ENCODE data around the gene GADL1.

The GADL1 gene

DNA sequence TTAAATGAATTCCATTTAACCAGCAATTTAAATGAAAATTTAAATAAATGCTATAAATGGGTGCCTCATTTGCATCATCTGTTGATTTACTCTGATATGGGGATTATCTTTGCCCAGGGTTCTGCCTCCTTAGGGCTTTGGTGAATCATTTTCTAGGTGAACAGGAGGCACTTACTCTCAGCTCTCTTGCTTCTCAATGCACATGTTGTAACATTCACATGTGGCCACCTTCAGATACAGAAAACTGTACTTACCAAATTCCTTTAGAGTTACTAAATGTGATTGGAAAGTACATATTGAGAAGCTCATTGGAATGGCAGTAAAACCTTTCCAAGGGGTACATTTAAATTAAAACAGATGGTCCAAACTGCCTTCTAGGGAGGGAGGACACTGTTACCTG lies 20.8 kb downstream of the GADL1 start:
- DNase-seq = no peak

DNA sequence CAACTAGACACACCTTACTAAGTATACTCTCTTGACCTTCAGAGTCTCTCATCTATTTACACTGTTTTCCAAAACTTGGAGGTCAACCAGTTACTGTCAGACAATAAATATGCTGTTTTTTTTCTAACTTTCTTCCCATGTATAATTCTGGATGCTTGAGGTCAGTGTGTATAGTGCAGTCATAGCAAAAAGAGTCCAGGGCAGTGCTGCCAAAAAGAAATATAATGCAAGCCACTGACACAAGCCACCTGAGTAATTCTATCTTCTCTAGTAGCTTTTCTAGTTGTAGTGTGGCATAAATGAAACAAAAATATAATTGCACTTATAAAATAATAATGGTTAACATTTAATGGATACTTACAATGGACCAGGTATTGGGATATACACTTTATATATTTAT lies 21.6 kb downstream of the GADL1 start:
- DNase-seq = no peak

DNA sequence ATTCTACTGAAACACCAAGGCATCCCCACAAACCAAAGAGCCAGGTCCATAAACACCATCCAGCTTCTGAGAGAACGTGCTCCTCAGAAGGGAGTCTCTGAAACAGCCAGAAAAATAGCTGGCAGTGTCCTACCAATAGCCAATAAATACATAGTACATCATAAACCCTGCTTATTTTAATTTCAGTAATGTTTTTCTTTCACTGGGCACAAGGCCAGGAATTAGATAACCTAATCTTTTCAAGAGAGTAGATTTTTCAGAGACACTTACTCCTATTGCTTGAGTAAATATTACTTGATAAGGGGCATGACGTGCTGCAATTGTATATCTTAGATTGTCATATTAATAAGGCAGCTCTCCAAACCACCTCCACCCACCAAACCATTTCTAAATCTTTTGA lies 22.7 kb downstream of the GADL1 start:
- no peak for DNase-seq

DNA sequence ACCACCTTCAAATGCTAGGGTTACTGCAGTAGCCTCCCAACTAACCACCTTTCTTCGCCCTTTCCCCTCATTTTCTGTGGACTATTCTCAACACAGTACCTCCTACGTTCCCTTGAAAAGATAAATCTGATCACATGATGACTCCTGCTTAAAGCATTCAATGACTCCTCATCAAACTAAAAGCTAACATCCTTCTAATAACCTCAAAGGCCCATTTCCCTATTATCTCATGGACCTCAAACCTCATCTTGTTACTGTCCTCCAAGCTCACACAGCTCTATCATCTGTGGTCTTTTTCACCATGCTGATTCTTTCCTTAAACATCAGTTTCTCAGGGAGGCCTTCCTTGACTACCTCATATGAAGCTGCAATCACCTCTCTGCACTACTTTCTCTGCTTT lies 29.6 kb downstream of the GADL1 start:
- no peak for DNase-seq

DNA sequence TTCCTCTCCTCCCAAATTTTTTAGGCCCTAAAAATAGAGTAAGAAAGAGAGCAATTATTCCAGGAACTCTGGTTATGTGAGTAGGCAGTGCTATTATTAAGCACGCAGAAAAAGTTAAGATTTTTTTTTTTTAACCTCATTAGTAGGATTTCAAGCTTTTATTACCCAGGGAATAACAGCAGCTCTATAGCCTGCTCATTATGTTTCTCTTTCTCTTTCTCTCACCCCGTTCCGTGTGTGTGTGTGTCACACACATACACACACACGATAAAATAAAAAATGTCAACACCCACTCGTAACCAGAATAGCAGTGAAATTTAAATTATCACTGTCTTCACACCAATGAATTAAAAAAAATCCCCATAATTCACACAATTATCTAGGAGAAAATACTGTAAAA lies 30.3 kb downstream of the GADL1 start:
- no peak for DNase-seq

DNA sequence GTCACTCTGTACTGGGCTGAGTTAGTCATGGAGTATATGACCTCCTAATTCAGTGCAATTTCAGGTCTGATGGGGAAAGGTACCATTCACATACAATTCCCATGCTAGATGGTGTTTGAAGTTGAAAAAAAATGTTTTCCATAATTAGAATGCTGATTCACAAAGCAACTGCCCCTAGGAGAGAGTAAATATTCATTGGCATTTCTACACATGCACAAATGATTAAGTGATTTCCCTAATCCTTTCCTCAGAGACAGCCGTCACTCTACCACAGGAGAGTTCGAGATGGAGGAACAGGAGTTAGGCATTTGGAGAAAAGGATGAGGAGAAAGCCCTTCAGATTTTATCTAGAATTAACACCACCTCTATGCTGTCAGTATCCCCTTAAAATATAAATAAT lies 32.5 kb downstream of the GADL1 start:
- DNase-seq = no peak

DNA sequence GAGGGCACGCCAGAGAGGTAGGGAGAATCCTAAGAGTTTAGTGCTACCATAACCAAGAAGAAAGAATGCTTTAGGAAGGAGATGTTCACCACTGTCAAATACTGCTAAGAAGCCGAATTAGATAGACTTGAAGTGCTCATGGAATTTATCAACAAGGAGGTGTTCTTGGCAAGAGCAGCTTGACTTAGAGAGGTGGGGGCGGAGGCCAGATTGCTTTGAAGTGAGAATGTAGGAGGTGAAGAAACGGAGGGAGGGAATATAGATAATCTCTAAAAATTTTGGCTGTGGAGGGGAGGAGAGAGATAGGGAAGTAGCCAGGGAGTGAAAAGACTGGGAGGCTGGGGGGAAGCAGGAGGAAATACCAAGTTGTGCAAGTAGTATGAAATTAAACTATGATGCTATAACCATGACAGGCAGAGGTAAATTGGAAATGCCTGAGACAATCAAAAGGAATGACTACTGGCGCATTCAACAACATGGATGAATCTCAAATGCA lies 35.5 kb downstream of the GADL1 start:
- no peak for DNase-seq

DNA sequence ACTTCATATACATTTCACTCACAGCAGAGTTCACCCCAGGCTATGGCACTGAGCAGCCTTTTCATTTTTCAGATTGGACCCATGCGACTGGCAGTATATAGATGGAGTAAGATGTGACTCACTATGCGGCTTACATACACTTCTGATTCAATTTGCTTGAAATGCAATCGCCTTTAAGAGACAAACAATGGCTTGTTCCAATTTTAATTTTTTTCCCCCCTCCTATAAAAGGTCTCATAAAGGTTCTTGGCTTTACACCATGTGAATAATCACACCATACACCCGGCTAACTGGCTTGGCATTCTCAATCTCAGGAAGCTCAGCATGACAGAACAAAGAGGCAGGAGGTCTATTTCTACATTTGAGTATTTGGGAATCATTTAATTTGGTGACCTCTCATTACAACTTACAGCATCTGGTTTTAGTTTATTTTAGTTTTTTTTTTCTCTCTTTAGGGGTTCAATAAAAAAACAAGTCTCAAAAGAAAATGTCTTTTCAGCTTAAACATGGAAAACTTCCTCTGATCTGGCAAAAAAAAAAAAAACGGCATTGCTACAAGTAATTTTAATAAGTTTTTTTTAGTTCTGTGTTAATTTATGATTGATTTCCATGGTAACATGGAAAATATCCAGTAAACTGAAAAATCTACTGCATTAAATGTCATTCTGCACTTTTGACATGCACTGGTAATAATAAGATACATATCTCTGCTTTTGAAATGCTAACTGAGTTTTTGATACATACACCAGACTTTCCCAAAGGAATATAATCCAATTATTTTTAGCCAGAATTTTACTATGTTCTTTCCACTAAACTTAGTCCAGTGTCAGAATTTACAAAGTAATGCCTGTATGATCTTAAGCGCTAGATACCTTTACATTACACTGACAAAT lies 38.8 kb downstream of the GADL1 start:
- DNase-seq = no peak

DNA sequence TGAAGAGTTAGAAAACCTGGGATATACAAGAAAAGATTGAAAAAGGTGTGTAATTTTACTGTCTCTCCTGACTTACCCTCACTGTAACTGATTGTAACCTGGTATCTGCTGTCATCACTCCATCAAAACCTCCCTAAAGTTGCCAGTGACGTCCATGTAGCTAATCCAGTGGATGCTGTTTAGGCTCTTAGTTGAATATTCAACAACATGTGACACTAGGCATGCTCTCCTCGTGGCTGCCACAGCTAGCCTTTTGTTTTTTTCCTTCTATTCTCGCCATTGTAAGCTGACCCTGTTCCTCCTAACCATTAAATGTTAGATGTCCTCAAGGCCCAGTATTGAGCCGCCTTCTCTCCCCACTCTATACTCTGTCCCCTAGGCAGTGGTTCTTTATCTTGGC lies 41.6 kb downstream of the GADL1 start:
- DNase-seq = no peak

DNA sequence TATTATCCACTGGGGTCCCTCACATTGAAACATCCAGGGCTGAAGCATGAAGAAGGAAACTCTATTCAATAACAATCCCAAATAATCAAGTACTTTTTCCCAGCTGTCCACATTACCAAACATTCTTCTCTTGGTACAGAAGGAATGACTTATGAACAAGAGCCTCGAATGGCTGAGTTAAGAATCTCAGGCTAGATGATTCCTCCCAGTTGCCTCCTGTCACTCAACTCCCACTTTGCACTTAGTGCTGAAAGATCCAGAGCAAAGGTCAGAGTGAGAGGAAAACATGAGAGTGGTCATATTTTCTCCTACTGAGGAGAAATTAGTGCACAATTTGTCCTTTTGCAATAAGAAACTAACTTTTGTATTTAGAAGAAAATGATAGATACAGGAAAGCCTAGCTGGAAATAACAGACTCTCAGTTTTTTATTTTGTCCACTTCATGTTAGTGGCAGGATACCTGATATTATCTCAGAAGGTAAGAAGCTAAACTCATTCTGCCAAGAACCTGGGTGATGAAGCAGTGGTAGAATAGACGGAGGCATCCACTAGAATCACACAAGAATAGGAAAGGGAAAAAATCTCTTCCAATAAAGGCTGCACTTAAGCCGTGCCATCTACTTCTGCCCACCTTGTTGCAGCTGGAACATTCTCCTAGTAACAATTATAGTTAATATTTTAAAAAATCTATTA lies 46.2 kb downstream of the GADL1 start:
- DNase-seq = no peak

DNA sequence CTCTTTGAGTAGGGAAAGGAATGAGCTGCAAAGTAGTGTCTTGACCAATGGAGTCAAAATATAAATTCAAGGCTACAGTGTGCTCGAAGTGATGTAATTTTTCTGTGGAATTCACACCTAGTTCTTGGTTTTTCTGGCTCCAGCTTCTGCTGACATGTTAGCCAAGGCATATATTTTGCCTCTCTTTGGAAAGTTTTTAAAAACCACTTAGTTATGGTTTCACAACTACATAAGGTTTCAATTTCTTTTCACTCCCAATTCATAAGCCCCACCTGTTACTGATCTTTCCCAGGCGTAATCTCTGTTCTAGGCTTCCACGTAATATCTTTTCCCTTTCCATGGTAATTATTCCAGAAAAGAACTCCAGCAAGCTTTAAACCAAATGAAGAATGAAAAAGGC lies 46.9 kb downstream of the GADL1 start:
- DNase-seq = no peak

DNA sequence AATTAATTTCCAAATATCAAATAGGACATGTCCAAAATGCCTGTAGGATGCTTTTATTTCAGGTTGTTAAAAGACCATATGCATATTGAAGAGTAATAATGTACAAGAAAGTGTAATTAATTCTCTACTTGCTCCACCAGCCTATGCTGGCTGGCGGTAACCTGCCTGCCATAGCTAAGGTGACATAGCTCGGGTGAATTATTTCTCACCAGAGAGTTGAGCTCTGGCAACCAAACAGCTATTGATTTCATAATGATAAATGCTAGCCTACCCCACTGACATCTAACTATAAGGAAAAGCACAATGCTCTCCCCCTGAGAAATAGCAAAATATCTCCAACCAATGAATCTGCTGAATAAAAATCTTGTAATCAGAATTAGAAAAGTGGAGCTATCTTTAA lies 48.9 kb downstream of the GADL1 start:
- DNase-seq = no peak

DNA sequence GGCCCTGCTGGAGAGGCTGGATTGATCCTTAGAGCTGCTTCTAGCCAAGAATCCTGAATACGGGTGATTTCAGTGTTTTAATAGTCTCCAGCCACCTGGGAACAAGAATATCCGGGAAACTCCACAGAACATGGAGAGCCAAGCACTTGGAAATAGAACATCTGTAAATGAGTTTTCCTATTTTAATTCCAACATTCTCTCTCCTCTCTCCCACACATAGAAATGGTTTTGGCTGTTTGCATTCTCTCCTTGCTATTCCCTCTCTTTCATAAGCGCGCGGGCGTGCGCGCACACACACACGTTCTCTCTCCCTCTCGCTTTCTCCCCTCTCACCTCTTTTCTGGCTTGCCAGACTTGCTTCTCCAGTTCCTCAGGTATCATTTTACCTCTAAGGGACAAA lies 50.6 kb downstream of the GADL1 start:
- DNase-seq = no peak

DNA sequence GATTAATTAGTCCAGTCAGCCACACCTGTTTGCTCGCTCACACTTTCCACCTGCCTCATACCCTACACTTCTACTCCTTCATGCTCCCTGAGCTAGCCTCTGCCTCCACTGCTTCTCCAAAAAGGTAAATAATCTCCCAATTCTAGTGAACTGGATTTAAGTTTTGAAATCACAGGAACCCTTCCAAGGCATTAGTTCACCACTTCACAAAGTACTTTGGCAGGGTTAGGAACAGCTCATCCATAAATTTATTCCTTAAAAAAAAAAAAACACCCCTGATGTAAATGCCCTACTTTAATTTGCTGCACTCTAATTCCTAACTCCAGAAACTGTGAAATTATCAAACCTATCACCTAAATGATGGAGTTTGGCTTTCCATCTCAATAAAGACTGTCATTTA lies 58.3 kb downstream of the GADL1 start:
- no peak for DNase-seq

DNA sequence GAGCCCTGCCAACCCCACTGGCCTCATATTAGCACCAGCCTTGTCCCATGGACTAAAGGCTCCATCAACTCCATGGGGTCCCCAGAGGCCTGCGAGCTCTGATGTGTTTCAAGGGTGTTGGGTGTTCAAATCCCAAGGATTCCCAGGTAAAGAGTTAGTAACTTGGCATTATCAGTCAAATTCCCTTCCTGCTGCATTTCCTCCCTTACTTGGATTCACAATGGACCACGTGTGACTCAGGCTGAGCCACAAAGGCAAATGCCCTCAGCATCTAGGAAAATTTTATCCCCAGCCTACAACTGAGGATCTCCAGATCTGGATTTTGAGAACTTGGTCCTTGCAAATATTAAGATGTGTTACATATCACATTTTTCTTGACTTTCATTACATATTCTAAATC lies 58.8 kb downstream of the GADL1 start:
- no peak for DNase-seq

DNA sequence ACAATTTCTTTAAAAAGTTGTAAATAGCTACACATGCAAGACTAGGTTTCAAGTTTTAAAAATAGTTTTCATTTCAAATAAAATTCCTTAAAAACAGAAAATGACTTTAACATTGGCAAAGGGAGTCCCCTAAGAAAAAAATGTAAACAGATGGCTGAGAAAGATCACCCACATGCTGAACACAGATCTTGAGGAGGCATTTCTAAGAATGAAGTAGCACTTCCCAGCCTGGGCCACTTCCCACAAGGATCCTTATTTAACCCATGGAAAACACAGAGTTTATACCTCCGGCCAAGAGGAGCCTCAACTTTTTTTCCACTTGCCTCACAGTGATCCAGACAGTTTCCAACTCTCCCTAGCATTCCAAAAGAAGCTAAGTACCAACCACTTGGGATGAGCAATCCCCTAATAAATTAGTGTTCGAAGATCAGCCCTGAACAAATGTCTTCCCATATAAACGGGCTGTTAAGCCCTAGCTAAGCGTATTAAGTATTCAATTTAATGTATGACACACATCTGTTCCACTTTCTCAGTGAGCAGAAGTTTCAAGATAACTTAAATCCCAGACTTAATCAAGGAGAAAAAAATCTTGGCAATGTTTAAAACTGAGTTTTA lies 61.4 kb downstream of the GADL1 start:
- no peak for DNase-seq

DNA sequence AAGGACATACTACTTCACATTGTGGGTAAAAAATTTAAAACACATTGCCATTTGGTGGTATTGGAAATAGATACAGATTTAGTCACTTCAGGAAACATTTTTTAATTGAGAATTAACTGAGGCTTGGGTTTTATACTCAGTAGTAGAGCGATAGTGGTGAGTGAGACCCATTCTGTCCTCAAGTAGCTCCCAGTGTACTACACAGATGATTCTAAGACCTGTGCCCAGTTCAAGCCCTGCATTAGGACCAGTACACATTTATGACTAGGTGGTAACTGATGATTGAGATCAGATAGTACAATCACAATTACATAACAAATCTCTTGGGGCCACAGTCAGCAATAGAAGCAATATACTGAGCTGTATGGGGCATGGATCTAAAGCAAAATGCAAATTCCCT lies 67.4 kb downstream of the GADL1 start:
- no peak for DNase-seq

DNA sequence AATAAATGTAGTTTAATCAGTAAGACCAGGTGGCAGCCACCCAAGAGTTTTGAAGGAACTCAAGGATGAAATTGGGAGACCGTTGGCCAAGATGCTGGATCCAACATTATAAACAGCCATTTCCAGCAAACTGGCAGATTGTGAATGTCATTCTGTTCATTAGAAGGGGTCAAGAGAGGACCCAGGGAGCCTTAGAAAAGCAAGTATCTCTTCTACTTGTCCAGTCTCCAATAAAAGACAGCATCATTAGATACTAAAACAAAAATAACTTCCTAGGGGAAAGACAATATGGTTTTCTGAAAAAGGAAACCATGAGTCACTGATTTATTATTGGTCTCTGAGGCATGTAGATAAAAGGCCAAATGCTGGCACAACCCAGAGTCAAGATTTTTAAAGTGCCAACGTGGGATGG lies 67.9 kb downstream of the GADL1 start:
- no peak for DNase-seq

DNA sequence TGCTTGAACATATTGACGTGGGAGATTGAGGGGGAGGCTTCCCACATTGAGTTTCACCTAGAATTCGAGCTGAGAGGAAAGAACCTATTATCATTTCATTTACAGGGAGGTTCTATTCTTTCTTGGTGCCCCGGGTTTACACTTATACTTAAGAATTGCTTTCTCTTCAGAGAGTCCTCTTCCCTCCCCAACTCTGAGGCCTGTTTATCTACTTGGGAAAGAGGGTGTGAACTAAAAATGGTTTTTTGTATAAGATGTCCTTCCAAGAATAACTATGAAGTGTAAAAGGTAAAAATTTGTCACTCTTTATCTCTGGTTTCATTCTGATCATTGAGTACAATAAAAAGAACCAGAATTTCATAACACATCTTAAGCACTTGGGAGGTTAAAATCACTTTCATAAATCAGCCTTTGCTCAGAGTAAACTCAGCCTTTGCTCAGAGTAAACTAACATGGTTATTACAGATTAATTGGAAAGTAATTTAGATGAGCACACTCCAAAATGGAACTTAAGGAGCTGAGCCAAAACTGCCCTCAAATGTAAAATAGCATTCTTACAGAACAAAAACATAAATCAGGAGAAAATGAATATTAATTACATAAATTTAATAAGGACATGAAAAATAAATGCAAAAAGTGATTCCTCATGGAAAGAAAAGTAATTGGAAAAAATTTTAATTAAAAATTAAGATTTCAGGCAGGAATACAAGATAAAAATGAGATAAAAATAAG lies 75.2 kb downstream of the GADL1 start:
- DNase-seq = no peak

DNA sequence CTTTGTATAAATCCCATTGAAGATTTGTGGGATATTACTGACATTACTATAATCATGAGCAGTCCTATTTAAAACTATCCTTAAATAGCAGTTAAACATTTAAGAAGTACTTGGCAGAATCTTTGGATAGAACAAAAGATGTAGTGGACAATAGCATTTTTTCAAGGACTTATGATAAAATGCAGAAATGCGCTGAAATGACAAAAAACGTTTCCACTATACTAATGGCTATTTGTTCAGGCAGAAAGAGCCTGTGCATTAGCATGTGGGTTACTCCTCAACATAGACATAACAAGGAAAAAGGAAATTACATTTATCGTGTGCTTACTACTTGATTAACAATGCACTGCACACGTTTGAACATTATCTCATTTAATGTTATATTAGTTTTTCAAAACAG lies 80.7 kb downstream of the GADL1 start:
- no peak for DNase-seq

DNA sequence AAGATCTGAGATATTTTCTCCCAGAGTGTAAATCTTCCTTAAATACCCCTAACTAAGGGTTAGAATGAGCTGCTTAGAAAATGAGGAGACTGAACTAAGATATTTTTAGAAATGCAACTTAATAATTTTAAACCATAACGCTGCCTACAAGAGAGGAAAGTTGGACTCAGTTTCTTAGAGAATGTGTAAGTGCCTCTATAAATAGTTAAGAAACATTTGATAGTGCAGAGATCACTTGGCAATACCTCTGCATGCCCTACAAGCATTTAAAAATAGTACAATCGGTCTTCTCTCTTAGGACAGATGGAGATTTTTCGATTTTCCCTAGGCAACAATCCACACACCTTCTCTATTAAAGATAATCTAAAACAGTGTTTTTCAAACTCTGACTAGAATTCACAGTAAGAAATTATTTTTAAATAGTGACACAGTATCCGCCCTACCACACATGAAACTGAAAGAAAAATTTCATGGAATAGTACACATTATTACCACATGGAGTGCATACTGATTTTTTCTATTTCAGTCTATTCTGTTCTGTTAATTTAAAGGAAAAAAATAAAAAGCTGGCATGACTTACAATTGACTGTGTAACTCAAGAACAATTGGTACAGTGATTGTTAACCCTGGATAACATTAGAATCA lies 83.2 kb downstream of the GADL1 start:
- DNase-seq = no peak

DNA sequence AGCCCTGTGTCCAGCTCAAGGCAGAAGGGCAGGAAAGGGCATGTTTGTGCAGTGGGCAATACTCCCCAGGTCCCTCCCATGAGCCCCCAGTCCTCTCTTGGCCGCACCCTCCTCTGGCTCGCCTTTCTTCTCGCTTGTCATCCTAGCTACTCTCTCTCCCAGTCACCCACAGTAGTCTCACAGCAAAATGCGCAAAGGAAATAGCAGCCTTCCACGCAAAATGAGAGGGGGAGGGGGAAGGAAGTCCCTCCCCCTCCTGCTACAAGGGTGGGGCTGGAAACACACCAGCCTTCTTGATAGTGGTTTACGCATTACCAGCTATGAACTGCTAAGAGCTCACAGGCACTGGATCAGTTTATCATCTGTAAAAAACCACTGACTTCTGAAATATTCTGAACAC lies 83.8 kb downstream of the GADL1 start:
- DNase-seq = no peak

DNA sequence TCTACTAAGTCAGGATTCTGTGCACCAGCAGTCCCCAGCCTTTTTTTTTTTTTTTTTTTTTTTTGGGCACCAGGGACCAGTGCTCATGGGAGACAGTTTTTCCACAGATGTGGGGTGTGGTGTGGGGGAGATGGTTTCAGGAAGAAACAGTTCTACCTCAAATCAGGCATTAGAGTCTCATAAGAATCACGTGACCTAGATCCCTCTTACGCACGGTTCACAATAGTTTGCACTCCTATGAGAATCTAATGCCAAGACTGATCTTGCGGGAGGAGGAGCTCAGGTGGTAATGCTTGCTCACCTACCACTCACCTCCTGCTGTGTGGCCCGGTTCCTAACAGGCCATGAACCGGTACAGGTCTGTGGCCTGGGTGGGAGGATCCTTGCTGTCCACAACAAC lies 88.8 kb downstream of the GADL1 start:
- no peak for DNase-seq
